Stimulated activated CD4-positive, alpha-beta T cell treated with anti-CD3 and anti-CD28 coated beads, Interleukin-1b, Interleukin-23, amount 100 ng/mL, for 4 hours (primary cell): ENCODE measurements around the gene SORCS2.

Source experiments
- DNase-seq, 2 donors: peaks; one replicate each; pipeline ENCODE4 v3.0.0-alpha.2; 2020; ENCODE audit warnings: low read depth in 2 of 2

The SORCS2 gene

GRCh38 chr4:7412554-7412912 lies 220.2 kb downstream of the SORCS2 start:
- DNase-seq, result no peak

- DNase-seq, result no peak
These were observed 221.7 kb downstream of the SORCS2 start for GRCh38 chr4:7414046-7414445.

GRCh38 chr4:7414736-7415510 lies 222.6 kb downstream of the SORCS2 start:
- no peak for DNase-seq

- no peak for DNase-seq
These were observed 223.8 kb downstream of the SORCS2 start for GRCh38 chr4:7415927-7416686.

GRCh38 chr4:7416745-7417432 lies 224.6 kb downstream of the SORCS2 start:
- DNase-seq, result no peak

GRCh38 chr4:7417639-7418038 lies 225.3 kb downstream of the SORCS2 start:
- no peak for DNase-seq

- no peak for DNase-seq
These were observed 226.0 kb downstream of the SORCS2 start for GRCh38 chr4:7418131-7418943.

GRCh38 chr4:7419961-7420660 lies 227.8 kb downstream of the SORCS2 start:
- DNase-seq, result no peak

GRCh38 chr4:7420661-7421040 lies 228.3 kb downstream of the SORCS2 start:
- no peak for DNase-seq

GRCh38 chr4:7421356-7422150 lies 229.2 kb downstream of the SORCS2 start:
- DNase-seq, result no peak

- DNase-seq, result no peak
These were observed 230.0 kb downstream of the SORCS2 start for GRCh38 chr4:7422151-7422897.

GRCh38 chr4:7422898-7423180 lies 230.5 kb downstream of the SORCS2 start:
- DNase-seq, result no peak

- no peak for DNase-seq
These were observed 231.1 kb downstream of the SORCS2 start for GRCh38 chr4:7423391-7423790.

GRCh38 chr4:7423801-7424552 lies 231.6 kb downstream of the SORCS2 start:
- no peak for DNase-seq

GRCh38 chr4:7424553-7425111 lies 232.3 kb downstream of the SORCS2 start:
- no peak for DNase-seq

- no peak for DNase-seq
These were observed 232.8 kb downstream of the SORCS2 start for GRCh38 chr4:7425124-7425523.

- DNase-seq, result no peak
These were observed 233.5 kb downstream of the SORCS2 start for GRCh38 chr4:7425591-7426468.
